NCI-H2171 treated with DMSO at 0.1 percent for 48 hours (cell line): Measurements from ENCODE around the gene COL8A2.

Source experiments
- DNase-seq: peaks from one replicate; lab custom pipeline; 2025; lab: John Stamatoyannopoulos, UW

Gene COL8A2

DNA sequence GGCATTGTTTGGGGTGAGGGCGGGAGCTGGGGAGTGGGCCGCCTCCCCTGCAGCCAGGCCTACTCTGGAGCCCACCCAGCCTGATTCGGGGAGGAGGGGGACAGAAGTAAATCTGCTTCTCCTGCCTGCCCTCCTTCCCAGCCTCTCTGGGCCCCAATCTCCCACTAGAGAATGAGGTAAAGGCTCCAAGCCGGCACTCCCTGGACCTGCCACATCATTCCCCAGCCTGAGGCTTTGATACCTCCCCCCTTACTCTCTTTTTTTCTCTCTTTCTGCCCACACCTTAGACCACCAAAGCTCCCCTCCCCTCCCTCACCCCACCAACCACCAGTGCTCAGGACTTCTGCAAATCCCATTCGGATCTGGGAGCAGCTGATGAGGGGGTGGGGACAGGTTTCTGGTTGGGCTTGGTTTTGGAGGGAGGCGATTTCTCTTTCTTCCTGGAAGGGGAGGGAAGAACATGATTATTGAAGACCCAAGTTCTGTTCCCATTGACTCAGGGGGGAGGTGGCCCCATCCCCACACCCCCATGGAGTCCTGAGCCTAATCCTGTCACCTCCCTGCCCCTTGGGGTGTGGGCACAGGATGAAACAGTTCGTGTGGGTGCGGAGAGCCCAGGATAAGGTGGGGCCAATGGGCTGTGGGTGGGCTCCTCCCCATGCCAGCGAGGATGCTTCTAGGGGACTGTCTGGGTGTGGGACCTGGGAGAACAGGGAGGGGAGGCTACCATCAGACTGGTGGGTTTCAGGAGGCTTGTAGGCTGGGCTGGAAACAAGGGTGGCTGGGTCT lies 32.3 kb upstream of the COL8A2 start:
- DNase-seq = no peak

DNA sequence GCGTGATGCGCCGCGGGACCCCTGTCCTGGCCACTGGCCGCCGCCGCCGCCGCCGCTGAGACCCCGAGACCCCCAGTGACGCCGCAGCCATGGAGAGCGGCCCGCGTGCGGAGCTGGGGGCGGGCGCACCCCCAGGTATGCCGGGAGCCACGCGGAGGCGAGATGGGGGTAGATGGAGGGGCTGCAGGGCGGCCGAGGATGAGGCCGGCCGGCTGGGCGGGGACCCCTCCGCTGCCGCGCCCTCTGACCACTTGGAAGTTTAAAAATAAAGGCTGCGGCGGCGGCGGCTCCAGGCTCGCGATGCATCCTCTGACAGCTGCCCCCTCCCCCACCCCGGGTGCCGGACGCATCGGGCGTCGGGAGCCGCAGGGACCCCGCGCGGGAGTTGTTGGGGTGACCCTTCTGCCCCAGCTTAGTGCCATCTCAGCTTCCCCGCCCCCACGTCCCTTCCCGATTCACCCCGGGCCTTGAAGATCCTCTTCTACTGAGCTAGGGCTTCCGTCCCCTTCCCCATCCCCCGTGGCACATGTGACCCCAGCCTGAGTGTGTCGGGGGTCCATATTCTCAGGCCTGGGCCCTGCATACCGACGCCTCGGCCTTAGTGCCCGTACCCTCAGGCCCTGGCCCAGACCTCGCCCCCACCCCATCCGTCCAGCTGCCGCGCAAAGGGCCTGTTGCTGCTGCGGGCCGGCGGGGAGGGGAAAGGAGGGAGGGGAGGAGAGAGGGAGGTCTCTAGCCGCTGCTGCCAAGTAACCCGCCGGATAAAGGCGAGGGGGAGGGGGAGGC lies 31.5 kb upstream of the COL8A2 start:
- DNase-seq = peak; percentile 66

DNA sequence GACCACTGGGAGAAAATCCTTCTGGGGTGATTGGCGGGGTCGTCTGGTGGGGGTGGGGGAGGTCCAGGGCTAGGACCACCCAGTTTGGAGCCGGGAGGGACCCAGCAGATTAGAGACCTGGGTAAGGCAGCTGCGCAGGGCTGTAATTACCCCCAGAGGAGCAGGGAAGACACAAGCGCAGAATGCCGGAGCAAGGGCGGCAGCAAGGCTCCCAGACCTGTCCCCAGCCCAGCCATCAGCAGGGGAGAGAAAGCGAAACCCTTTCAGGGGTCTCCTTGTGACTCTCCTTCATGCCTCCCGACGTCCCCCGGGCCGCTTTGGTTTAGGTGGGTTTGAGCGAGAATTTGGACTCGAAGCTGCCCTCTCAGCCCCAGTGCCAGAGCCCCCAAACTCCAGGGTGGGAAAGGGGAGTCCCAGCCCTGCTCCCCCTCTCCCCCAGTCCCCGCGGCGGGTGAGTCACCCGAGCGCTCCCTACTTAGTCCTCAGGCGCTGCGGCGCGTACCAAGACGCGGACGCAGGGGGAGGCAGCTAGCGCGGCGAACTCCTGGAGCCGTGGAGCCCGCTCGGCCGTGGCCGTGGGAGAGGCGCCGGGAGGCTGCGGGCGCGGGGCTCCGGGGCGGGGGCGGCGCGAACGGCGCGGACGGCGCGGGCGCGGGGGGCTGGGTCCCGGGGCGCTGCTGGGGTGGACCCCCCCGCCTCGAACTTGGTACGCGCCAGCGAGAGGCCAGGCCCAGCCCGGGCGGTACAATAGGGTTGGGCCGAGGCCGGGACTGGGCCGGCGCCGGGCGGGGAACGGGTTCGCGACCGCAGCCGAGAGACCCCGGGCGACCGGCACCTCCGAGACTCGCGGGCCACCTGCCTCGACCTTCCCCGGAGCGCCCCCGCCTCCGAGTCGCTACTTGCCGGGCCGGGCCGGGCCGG lies 30.6 kb upstream of the COL8A2 start, which contains the start of gene MAP7D1:
Gene MAP7D1 (plus strand): TSS at position 753 of the 921 bp plus-strand sequence. CDS start 258 bp downstream, outside the sequence.
- peak; percentile 69 for DNase-seq

DNA sequence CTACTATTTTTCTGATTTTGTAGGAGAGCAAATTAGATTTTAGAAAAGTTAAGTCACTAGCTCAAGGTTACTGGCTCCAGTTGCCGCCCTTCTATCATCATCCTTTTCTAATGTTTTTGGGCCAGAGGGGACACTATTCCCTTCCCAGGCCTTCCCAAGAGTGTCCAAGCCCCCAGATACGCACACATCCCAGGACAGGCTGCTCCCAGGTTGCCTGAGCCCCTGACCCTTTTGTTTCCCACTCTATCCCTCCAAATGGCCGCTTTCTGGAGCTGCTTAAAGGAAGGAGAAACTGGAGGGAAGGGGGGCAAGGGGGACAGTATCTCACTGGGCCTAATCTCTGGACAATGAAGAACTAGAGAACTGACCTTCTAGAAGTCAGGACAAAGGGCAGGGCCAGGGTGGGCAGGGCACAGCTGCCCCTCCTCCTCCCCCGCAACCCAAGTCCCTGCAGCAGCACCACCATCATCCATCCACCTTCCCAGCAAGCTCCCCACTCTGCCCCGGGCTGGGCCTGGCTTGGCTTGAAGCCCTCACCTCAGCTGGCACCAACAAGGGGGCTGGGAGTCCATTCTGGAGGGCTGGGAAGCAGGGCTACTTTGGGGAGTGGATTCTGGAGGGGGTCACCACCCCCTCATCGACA lies 29.9 kb upstream of the COL8A2 start:
- peak; percentile 14 for DNase-seq

DNA sequence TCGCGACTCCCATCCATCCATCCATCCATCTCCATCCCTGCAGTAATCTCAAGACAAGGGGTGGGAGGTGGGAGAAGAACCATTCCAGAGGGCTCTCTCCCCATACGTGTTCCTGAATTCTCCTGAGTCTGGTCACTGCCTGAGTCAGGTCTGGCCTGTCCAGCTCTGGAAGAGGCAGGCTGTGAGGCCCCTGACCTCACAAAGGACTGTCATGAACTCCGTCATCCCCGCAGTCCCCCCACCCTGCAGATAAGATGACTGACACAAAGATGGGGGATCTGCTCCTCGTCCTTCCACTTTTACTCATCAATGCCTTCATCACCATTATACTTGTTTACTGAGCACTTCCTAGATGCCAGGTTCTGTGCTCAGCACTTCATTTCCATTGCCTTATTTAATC lies 29.3 kb upstream of the COL8A2 start:
- no peak for DNase-seq

DNA sequence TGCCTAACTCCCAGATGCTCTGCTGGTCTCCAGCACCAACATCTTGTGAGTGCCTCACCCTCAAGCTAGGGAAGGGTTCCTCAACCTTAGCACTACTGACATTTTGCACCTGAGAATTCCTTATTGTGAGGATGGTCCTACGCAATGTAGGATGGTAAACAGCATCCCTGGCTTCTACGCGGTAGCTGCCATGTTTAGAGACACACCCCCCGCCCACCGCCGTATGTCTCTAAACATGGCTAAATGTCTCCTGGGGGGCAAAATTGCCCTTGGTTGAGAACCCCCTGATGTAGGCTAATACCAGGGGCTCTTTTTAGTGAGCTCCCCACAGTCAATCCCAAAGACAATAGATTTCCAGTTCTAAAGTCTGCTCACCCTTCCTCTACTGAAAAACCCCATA lies 28.5 kb upstream of the COL8A2 start:
- no peak for DNase-seq

DNA sequence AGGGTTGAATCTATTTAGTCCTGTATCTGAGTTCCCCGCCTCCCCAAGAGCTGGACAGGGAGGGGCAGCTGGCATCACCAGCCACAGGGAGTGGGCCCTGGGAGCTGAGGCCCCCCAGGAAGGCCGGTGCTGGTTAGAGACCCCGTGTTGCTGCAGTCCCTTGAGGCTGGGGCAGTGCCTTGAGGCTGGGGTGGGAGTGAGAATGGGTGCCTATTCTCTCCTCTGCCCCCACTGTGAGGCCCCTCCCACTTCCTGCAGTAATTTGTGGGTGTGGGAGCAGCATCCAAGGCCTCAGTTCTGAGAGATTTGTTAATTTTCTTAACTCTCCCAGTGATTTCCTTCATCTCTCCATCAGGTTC lies 26.8 kb upstream of the COL8A2 start:
- DNase-seq = no peak

DNA sequence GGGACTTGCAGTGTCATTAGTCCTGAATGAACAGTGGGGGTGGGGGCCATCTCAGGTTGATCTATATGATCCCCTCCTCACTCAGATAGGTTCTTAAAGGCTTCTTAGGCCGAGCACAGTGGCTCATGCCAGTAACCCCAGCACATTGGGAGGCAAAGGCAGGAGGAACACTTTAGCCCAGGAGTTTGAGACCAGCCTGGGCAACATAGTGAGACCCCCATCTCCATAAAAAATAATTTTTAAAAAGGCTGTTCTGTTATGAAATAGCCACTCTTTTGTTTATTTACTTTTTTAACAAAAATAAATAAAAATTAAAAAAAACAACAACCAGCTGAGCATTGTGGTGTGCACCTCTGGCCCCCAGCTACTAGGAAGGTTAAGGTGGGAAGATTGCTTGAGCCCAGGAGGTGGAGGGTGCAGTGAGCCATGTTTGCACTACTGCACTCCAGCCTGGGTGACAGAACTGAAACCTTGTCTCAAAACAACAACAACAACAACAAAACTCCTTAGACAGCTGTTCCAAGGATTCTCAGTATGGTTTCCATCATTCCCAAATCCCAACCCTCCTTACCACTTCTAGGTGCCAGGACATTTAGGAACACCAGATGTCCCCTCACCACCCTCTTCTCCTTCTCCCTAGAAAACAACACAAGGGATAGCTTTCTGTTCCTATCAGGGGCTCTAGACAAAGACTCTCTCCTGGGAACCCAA lies 26.3 kb upstream of the COL8A2 start:
- peak; percentile 14 for DNase-seq

DNA sequence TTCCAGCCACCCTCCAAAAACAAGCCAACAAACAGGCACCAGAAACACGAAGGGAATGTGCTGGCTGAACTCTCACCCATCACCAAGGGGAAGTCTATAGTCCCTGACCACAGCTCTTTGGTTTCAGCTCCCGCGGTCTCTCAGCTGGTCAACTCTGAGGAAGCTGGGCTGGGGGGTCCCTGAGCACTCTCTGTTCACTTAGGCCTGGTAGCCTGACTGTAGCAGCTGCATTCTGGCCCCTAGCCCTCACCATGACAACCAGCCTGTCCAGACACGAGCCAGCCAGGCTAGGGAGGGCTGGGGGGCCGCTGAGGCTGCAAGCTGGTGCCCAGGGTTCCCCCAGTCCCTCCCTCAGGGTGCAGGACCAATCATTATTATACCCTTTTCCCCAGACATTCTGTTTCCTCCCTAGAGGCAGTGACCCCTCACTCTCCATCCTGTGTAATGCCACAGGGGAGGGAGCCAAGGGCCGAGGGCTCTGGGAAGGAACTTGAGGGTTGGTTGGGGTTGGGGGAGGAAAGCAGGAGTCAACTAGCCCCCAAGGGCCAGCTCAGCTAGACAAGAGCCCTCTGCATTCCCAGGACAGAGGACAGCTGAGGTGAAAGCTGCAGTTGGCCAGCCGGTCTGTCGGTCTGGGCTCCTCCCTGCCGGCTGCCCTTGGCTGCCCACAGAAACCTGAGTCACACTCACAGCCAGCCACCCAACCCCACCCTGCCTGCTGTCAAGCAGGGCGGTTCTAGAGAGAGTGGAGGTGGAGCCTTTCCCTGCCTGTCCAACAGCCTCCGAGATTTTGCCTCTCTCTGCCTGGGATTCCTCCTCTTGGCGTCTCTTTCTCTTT lies 25.5 kb upstream of the COL8A2 start:
- DNase-seq = peak; percentile 88

DNA sequence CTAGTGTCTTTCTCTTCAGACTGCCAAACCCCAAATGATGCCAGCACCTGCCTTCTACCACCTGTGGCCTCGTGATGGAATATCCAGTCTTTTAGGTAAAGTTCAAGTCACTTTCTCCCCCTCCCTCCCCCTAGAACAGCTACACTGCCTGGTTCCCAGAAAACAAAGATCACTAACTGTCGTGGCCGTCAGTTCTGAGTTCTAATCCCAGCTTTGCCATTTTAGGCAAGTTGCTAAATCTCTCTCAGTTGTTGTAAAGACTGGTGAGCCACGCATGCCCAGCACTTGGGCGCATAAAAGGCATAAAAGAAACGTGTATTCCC lies 24.9 kb upstream of the COL8A2 start:
- DNase-seq = no peak

DNA sequence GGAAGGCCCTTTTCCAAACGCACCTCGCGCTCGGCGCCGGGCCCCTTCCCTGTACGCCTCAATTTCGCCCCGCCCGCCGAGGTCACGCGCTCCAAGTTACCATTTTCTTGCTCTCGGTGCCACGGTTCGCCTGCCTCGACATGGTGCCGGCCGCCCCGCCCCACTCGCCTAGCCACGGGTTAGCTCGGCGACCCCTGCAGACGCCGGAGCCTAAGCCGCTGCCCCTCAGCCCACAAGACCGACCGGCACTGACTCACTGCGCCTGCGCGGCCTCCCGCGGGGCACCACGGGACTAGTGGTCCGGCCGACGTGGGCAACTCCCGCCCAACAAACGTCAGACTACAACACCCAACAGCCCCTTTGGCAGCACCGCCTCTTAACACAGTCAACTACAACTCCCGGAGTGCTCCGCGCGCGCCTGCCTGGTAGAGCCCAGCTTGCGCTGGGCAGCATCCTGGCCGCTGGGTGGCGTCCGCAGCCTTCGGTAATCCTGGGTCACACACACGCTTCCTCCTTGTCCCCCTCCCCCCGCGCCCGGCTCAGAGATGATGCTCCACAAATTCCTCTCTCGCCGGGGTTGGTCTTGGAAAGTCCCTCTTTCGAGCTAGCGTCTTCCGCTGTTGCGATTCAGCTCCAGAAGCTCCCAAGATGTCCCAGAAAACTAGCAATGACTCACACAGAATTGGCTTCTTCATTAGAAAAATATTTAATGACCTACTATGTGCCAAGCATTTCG lies 24.4 kb upstream of the COL8A2 start, which contains the start of gene TRAPPC3:
Gene TRAPPC3 (minus strand): TSS at position 250 of the 736 bp plus-strand sequence. CDS start 108 bp downstream, at position 142.
- DNase-seq = peak; percentile 100

DNA sequence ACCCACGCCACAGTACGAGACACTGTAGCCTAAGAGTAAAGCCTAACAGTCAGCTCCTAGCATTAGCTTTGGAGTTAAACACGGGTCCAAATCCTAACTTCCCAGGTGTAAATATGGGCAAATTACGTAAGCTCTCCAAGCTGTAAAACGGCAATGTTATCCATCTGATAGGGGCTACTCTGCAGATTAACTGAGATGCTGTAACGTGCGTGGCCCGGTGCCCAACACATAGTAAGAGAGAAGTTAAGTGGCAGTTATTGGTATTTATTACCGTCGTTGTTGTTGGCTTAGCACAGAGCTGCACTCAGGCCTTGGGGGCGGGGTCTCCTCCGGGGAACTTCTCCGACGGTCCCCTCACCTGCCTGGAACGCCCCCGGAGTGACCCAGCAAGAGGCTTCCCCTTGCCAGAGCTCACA lies 23.8 kb upstream of the COL8A2 start:
- no peak for DNase-seq

DNA sequence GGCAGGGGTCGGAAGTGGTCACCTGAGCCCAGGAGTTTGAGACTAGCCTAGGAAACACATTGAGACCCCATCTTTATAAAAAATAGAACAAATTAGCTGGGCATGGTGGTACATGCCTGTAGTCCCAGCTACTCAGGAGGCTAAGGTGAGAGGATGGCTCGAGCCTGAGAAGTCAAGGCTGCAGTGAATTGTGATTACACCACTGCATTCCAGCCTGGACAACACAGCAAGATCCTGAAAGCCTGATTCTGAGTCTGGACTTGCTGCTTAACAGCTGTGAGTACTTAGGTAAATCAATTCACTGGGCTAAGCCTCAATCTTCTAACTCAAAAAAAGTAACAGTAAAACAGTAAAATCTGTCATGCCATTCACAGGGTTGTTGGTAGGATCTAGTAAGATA lies 19.4 kb upstream of the COL8A2 start:
- no peak for DNase-seq

DNA sequence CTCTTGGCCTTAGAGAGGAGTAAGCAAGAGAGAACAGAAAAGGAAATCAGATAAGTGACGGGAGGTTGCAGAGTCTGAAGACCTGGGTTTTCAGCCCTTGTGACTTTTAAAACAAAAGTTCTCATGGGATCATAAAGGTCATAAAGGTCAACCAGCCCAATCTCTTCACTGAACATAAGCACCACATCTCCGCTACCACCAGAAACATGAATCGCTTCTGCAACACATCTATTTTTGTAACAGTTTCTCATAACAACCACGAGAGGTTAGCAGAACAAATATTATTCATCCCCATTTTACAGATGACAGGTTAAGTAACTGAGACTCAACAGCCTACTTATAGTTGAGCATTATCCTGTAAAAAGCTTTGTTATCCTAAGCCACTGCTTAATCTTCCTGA lies 18.4 kb upstream of the COL8A2 start:
- DNase-seq = no peak

DNA sequence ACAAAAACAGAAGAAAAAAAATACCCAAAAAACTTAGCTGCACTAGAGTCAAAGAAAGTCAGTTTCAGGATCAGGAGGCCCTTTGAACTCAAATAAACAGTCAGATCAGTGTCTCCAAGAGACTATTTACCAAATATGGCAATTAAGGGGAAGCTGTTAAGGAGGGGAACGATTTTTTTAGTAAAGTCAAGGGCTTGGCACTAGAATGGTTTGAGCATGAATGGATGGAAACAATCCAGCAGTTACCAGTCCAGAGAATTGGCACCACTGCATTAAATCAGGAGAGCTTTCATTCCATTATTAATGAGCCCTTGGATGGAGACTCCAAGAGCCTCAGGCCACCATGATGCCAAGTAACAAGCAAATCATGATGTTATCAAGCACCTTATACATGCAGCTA lies 17.1 kb upstream of the COL8A2 start:
- peak; percentile 38 for DNase-seq

DNA sequence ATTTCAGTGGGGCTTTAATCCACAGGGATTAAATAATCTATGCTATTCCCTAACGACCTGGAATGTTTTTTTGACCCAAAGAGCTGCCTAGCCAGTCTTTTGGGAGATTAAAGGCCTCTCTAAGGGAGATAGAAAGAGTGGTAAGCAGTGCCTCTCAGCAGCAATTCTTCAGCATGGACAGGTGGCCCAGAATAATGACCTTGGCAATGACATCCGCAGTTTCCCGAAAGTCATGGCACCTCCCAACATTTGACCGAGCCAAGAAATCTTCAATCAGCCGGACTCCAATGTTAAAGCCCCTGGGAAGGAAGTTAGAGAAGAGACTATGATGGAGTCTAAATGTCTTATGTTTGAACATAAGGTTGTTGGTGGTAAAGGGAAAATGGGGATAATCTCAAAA lies 14.5 kb upstream of the COL8A2 start:
- DNase-seq = no peak

DNA sequence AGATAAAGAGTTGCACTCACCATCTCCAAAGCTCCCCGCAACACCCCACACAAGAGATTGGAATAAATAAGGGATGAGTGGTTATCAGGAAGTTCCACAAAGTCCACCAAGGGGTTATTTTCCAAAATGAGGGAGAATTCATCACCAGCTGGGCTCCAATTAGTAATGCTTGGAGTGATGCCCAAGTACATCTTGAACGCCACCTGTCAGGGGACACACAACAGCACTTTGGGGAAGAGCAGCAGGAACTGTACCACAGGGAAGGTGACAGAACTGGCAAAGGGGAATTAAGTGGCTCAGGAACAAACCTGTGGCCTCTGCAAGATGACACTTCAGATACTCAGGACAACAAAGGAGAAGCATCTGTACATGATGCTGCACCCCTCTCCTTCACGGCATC lies 12.8 kb upstream of the COL8A2 start:
- DNase-seq = peak; percentile 98

DNA sequence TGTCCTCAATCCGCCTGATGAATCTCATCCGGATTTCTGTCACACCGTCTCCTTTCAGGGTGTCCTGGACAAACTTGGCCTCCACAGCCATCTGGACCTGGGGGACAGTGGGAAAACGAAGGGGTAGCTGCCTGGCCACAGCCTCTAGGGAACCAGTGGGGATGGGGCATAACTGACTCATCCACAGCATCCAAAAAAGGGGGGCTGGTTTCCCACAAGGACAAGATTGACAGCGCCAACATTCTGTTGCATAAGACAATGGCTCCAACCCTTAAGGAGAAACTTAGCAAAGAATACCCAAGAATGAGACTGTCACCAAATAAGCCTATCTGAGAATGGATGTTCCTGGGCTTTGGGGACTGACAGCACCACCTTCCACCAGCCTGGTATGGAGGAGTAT lies 12.2 kb upstream of the COL8A2 start:
- no peak for DNase-seq

DNA sequence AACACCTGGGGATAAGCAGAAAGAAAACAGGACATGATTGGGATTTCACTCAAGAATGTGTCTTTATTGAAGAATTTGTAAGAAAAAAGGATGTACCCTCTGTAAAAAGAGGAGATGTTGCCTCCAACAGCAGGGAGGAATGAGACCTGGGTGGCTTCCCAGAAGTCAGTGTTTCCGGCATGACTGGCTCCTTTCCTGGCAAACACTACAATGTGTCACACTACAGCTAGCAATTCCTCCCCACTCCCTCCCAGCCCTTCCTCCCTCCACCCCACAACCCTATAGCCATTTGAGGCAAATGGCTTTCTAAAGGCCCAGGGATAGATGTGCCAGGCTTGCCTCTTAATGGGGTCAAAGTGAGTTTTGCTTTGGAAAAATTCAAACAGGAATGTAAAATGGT lies 11.5 kb upstream of the COL8A2 start:
- DNase-seq = no peak

DNA sequence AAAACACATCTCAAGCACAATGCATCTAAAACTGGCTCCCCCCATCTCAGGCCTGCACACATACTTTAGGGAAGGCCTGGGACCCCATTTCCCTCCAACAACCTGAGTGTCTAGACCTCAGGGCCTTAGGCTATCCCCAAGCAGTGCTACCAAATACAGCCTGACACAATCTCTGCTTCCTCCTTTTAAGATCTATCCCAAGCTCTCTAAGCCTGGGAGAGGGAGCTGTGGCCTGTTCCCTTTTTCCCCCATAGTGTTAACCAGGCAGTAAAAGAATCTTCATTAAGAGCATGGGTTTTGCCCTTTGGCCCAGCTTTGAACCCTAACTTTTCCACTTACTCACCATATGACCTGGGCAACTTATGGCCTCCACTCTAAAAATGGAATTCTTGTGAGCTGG lies 10.8 kb upstream of the COL8A2 start:
- no peak for DNase-seq
